Cardiac muscle cell (in vitro differentiated cells and primary cell): ENCODE results near the gene TIMP4. TPM values are rescaled to one million over a fixed set of nuclear protein-coding genes. Genes with fewer than 3 reads are reported as not detected.

ENCODE experiments used
- DNase-seq, 2 donors: peaks; one replicate each; pipeline versions ENCODE4 v3.0.0 to v3.0.0-alpha.2; 2010 to 2017; ENCODE audit warnings: low read depth in 1 of 2, low spot score in 1 of 2
- H3K27ac ChIP-seq: fragments of 200-600 bp; sonication (generic); 2 replicates; pipeline ENCODE4 v1.5.1; 2016
- H3K27me3 ChIP-seq: fragments of 200-600 bp; sonication (generic); 2 replicates; pipeline ENCODE4 v1.6.0; 2016; ENCODE audit warnings: control low read depth
- H3K36me3 ChIP-seq: fragments of 200-600 bp; sonication (generic); 2 replicates; pipeline ENCODE4 v1.5.1; 2016; ENCODE audit warnings: control low read depth
- H3K4me1 ChIP-seq: fragments of 200-600 bp; sonication (generic); 2 replicates; pipeline ENCODE4 v1.8.1; 2017; ENCODE audit warnings: low read depth, mild to moderate bottlenecking, mixed run types
- H3K4me3 ChIP-seq: fragments of 200-600 bp; sonication (generic); 2 replicates; pipeline ENCODE4 v1.5.1; 2016; ENCODE audit warnings: mild to moderate bottlenecking
- H3K9me3 ChIP-seq: fragments of 200-600 bp; sonication (generic); 2 replicates; pipeline ENCODE4 v1.5.1; 2017; ENCODE audit warnings: low read depth, mild to moderate bottlenecking, control low read depth
- CTCF ChIP-seq: IDR thresholded peaks from 2 replicates; pipeline ENCODE4 v1.5.1; 2012; ENCODE audit warnings: low read depth, mild to moderate bottlenecking, low read length
- polyA plus RNA-seq: library from polyadenylated mRNA; unstranded; fragments of >200 nt; fragmentation: Nextera tagmentation; extraction: Ambion mirVana; gene quantifications from 2 replicates; pipeline ENCODE4 v1.2.1, GENCODE V29; 2016
- total RNA-seq: library from RNA; depleted of rRNA; stranded (reverse); fragments of >200 nt; gene quantifications from 2 replicates; pipeline ENCODE4 v1.2.3, GENCODE V29; 2016

Gene TIMP4
- total and polyA plus RNA-seq, 2 experiments from 2014 or later: 0.16 TPM; not detected in 1

GRCh38 chr3:12131351-12132090 is 27.2 kb downstream of the TIMP4 start:
- Histone ChIP-seq H3K36me3 (no peaks in the 10 kb centered on the region), H3K4me3 (no peak overlapping the region), H3K27ac (no peak overlapping the region), H3K9me3 (no peaks in the 10 kb centered on the region), H3K27me3 (no peaks in the 10 kb centered on the region), H3K4me1 (no peaks in the 10 kb centered on the region)
- DNase-seq: no peak
- no peak for TF ChIP-seq CTCF

- Histone ChIP-seq H3K4me1 (no peaks in the 10 kb centered on the region), H3K27ac (no peak overlapping the region), H3K4me3 (no peak overlapping the region), H3K36me3 (no peaks in the 10 kb centered on the region), H3K27me3 (no peaks in the 10 kb centered on the region), H3K9me3 (no peaks in the 10 kb centered on the region)
- no peak for DNase-seq
- no peak for TF ChIP-seq CTCF
Observed at GRCh38 chr3:12127391-12127790, 31.3 kb downstream of the TIMP4 start.

GRCh38 chr3:12125772-12126171 is 32.9 kb downstream of the TIMP4 start:
- TF ChIP-seq CTCF: no peak
- H3K36me3 ChIP-seq: no peaks in the 10 kb centered on the region
- no peaks in the 10 kb centered on the region for H3K4me1 ChIP-seq

GRCh38 chr3:12121466-12121865 is 37.2 kb downstream of the TIMP4 start:
- no peaks in the 10 kb centered on the region for H3K27me3 ChIP-seq
- no peak for TF ChIP-seq CTCF
- H3K9me3 ChIP-seq: no peaks in the 10 kb centered on the region
- no peak overlapping the region for H3K4me3 ChIP-seq
- H3K36me3 ChIP-seq: no peaks in the 10 kb centered on the region
- no peaks in the 10 kb centered on the region for H3K4me1 ChIP-seq
- no peak for DNase-seq
- H3K27ac ChIP-seq: no peak overlapping the region

More at GRCh38 chr3:12125772-12126171, 32.9 kb downstream of the TIMP4 start:
- Histone ChIP-seq H3K9me3 (no peaks in the 10 kb centered on the region), H3K4me3 (no peak overlapping the region), H3K27ac (no peak overlapping the region), H3K27me3 (no peaks in the 10 kb centered on the region)
- DNase-seq: no peak

- DNase-seq: no peak
- H3K27me3 ChIP-seq: no peaks in the 10 kb centered on the region
Observed at GRCh38 chr3:12120374-12121140, 38.2 kb downstream of the TIMP4 start.

More at GRCh38 chr3:12120374-12121140, 38.2 kb downstream of the TIMP4 start:
- Histone ChIP-seq H3K27ac (no peak overlapping the region), H3K36me3 (no peaks in the 10 kb centered on the region), H3K9me3 (no peaks in the 10 kb centered on the region), H3K4me1 (no peaks in the 10 kb centered on the region), H3K4me3 (no peak overlapping the region)
- TF ChIP-seq CTCF: no peak
